Panc1 (cell line): ENCODE data around the gene TBC1D2B. TPM values are rescaled to one million over a fixed set of nuclear protein-coding genes. Genes with fewer than 3 reads are reported as not detected.

Experiments used
- ATAC-seq: fragments of 200-7000 bp; cut with Tn5 transposase; 2 replicates; pipeline ENCODE4 v1.9.1; 2020; ENCODE audit warnings: mild to moderate bottlenecking, moderate library complexity
- BruUV-seq: library from RNA; stranded (reverse); fragments of 400-500 nt; replicated peaks from 2 replicates; lab custom pipeline; 2021; lab: Mats Ljungman, UMichigan
- CTCF ChIA-PET: fragments of 300-600 bp; sonication (Branson Sonifier 250); formaldehyde crosslinking; loops from one replicate; lab custom pipeline; 2022; ENCODE audit warnings: antibody characterized with exemption; lab: Charles Lee
- POLR2A ChIA-PET: fragments of 300-600 bp; sonication (Branson Sonifier 250); formaldehyde crosslinking; loops from one replicate; lab custom pipeline; 2022; ENCODE audit warnings: antibody characterized with exemption; lab: Charles Lee
- DNase-seq: peaks from one replicate; pipeline ENCODE4 v3.0.0-alpha.2; 2010; ENCODE audit warnings: low read depth, low spot score
- H3K27ac ChIP-seq: 2 replicates; pipeline ENCODE4 v1.5.1; 2011; ENCODE audit warnings: mild to moderate bottlenecking, low read length, inconsistent platforms
- H3K27me3 ChIP-seq: fragments of 200-500 bp; sonication (Bioruptor generic); 2 replicates; pipeline ENCODE4 v1.6.0; 2014; ENCODE audit warnings: low read length, inconsistent platforms; ENCODE audit not compliant: control insufficient read depth, insufficient read depth
- H3K36me3 ChIP-seq: fragments of 200-500 bp; sonication (Bioruptor generic); 2 replicates; pipeline ENCODE4 v1.5.1; 2014; ENCODE audit warnings: inconsistent platforms, mild to moderate bottlenecking, low read length, moderate library complexity; ENCODE audit not compliant: control insufficient read depth, insufficient read depth
- H3K4me1 ChIP-seq: 2 replicates; pipeline ENCODE4 v1.5.1; 2011; ENCODE audit warnings: inconsistent platforms, mild to moderate bottlenecking, low read length, moderate library complexity; ENCODE audit not compliant: control insufficient read depth, insufficient read depth
- H3K4me3 ChIP-seq, 2 experiments: 2 replicates each; pipeline ENCODE4 v1.5.1; 2011 to 2012; ENCODE audit warnings: low read depth in 2 of 2, low read length in 2 of 2, mild to moderate bottlenecking in 2 of 2, inconsistent platforms in 1 of 2, moderate library complexity in 1 of 2
- H3K9me3 ChIP-seq: fragments of 200-500 bp; sonication (Bioruptor generic); 2 replicates; pipeline ENCODE4 v1.5.1; 2014; ENCODE audit warnings: low read depth, mild to moderate bottlenecking, inconsistent platforms, low read length, moderate library complexity; ENCODE audit not compliant: control insufficient read depth, insufficient read depth
- POLR2AphosphoS5 ChIP-seq: IDR thresholded peaks from 2 replicates; pipeline ENCODE4 v1.6.1; 2012; ENCODE audit warnings: mild to moderate bottlenecking, low read depth, low read length, moderate library complexity
- SIN3A ChIP-seq: IDR thresholded peaks from 2 replicates; pipeline ENCODE4 v1.6.1; 2012; ENCODE audit warnings: low read depth, mild to moderate bottlenecking, low read length, moderate library complexity, borderline replicate concordance; ENCODE audit not compliant: insufficient read depth
- TCF7L2 ChIP-seq: IDR thresholded peaks from 2 replicates; pipeline ENCODE4 v1.6.1; 2011; ENCODE audit warnings: mild to moderate bottlenecking, low read depth, low read length, inconsistent platforms
- in situ Hi-C: cut with HindIII; loops from 2 replicates; pipeline ENCODE4 v1.10.0; 2016; ENCODE audit warnings: low sequenced_read_pairs, low pct_unique_long_range_greater_than_20kb
- intact Hi-C: fragments of 100-400 bp; cut with micrococcal nuclease; formaldehyde crosslinking; loops from one replicate; pipeline ENCODE4 v1.10.0; 2022; ENCODE audit not compliant: unreplicated experiment
- total RNA-seq: library from RNA; stranded (reverse); gene quantifications from one replicate; pipeline ENCODE4 v1.2.1, GENCODE V29; 2021; ENCODE audit not compliant: unreplicated experiment
- TF ChIP-seq, protein P1 (sequence below), 2 experiments: IDR thresholded peaks; 2 replicates each; pipeline ENCODE4 v1.6.1; 2011 to 2012; ENCODE audit warnings: low read depth in 2 of 2, control low read depth in 1 of 2, low read length in 1 of 2, mild to moderate bottlenecking in 1 of 2, moderate library complexity in 1 of 2; ENCODE audit not compliant: insufficient read depth in 1 of 2
- TF ChIP-seq, protein P2 (sequence below): fragments of 450-650 bp; IDR thresholded peaks from 2 replicates; pipeline ENCODE4 v1.5.1; 2017; ENCODE audit warnings: mild to moderate bottlenecking

Gene TBC1D2B
- total RNA-seq, 1 experiment from 2014 or later: 59.3 TPM

DNA sequence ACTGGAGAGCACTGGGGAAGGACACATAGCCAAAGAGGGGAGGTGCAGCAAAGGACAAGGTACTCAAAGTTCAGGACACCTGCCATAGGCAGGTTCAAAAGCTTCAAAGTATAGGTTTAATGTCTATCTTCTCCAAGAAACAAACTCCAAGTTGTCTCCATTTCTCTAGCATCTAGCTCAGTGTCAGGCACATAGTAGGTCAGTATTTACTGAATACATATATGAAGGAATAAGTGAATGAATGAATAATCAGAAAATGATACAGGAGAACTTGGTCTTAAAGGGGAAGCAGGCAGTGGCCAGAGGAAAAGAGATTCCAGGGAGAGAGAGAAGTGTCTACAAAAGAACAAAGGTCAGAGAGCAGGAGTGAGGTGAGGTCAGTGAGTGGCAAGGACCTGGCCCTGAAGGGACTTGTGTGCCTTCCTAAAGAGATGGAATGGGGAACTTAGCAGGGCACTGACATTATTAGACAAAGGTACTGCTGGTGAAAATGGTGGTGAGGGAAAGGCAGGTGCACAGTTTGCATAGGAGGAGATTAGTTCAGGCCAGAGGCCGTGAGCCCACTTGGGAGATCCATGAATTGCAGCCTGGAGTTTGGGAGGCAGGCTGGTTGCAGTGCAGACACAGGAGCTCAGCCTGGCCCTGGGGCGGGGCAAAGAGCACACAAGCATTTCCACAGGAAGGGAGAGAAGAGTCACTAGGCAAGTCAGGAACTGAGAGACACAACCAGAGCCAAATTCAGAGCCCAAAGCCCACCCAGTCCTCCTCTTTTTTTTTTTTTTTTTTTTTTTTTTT lies 21.4 kb downstream of the TBC1D2B start:
- in situ Hi-C loops: no loop called here
- H3K36me3 ChIP-seq: no peaks in the 10 kb centered on the region
- POLR2A ChIA-PET: no interaction called here
- no peaks in the 10 kb centered on the region for H3K27me3 ChIP-seq
- ATAC-seq (peak; percentile 83), DNase-seq (no peak)
- BruUV-seq: no TSS peak
- H3K27ac ChIP-seq: peak overlapping the region; percentile 19; the same call in 1 of the 2 replicates
- H3K4me3 ChIP-seq: no peak overlapping the region
- peaks cover 67% of the 10 kb centered on the region for H3K4me1 ChIP-seq
- TF ChIP-seq POLR2AphosphoS5 (no peak), TCF7L2 (no peak), SIN3A (no peak)
- TF ChIP-seq, protein P1, sequence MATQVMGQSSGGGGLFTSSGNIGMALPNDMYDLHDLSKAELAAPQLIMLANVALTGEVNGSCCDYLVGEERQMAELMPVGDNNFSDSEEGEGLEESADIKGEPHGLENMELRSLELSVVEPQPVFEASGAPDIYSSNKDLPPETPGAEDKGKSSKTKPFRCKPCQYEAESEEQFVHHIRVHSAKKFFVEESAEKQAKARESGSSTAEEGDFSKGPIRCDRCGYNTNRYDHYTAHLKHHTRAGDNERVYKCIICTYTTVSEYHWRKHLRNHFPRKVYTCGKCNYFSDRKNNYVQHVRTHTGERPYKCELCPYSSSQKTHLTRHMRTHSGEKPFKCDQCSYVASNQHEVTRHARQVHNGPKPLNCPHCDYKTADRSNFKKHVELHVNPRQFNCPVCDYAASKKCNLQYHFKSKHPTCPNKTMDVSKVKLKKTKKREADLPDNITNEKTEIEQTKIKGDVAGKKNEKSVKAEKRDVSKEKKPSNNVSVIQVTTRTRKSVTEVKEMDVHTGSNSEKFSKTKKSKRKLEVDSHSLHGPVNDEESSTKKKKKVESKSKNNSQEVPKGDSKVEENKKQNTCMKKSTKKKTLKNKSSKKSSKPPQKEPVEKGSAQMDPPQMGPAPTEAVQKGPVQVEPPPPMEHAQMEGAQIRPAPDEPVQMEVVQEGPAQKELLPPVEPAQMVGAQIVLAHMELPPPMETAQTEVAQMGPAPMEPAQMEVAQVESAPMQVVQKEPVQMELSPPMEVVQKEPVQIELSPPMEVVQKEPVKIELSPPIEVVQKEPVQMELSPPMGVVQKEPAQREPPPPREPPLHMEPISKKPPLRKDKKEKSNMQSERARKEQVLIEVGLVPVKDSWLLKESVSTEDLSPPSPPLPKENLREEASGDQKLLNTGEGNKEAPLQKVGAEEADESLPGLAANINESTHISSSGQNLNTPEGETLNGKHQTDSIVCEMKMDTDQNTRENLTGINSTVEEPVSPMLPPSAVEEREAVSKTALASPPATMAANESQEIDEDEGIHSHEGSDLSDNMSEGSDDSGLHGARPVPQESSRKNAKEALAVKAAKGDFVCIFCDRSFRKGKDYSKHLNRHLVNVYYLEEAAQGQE (IDR thresholded peaks at IDR 0.05; ENCODE audit: insufficient read depth in 1 of 2, low read depth in 2 of 2, low read length in 1 of 2): no peak
- TF ChIP-seq, protein P2, sequence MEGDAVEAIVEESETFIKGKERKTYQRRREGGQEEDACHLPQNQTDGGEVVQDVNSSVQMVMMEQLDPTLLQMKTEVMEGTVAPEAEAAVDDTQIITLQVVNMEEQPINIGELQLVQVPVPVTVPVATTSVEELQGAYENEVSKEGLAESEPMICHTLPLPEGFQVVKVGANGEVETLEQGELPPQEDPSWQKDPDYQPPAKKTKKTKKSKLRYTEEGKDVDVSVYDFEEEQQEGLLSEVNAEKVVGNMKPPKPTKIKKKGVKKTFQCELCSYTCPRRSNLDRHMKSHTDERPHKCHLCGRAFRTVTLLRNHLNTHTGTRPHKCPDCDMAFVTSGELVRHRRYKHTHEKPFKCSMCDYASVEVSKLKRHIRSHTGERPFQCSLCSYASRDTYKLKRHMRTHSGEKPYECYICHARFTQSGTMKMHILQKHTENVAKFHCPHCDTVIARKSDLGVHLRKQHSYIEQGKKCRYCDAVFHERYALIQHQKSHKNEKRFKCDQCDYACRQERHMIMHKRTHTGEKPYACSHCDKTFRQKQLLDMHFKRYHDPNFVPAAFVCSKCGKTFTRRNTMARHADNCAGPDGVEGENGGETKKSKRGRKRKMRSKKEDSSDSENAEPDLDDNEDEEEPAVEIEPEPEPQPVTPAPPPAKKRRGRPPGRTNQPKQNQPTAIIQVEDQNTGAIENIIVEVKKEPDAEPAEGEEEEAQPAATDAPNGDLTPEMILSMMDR: no peak
- H3K9me3 ChIP-seq: no peaks in the 10 kb centered on the region
- intact Hi-C loops: no loop called here
- CTCF ChIA-PET: interaction anchor here (1.1 kb wide), 1 partner anchor 17 kb away, joined by 4 read pairs; no protein-coding TSS in a partner anchor

DNA sequence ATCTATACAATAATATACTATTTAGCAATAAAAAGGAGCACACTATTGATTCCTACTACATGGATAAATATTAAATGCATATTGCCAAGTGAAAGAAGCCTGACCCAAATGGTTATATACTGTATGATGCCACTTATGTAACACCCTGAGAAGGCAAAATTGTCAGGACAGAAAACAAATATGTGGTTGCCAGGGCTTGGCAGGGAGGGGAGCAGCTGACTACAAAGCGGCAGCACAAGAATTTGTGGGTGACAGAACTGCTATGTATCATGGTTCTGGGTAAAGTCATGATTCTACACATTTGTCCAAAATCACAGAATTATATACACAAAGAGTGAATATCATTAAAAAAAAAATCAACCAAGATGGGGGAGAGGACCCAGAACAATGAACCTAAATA lies 22.5 kb downstream of the TBC1D2B start:
- no peak for TF ChIP-seq TCF7L2
- no peak for TF ChIP-seq SIN3A
- TF ChIP-seq, protein P2: no peak
- TF ChIP-seq POLR2AphosphoS5: no peak
- TF ChIP-seq, protein P1 (IDR thresholded peaks at IDR 0.05; ENCODE audit: insufficient read depth in 1 of 2, low read depth in 2 of 2, low read length in 1 of 2): no peak
- BruUV-seq: no TSS peak
- in situ Hi-C loops: no loop called here
- Histone ChIP-seq H3K9me3 (no peaks in the 10 kb centered on the region), H3K36me3 (no peaks in the 10 kb centered on the region), H3K27ac (no peak overlapping the region), H3K4me3 (no peak overlapping the region), H3K27me3 (no peaks in the 10 kb centered on the region), H3K4me1 (peaks cover 75% of the 10 kb centered on the region)
- intact Hi-C loops: no loop called here
- ATAC-seq: no peak
- ChIA-PET CTCF (no interaction called here), POLR2A (no interaction called here)
- DNase-seq: no peak
